Fibroblast of lung (primary cell): ENCODE measurements around the gene GC. TPM values are rescaled to one million over a fixed set of nuclear protein-coding genes. Genes with fewer than 3 reads are reported as not detected.
"Not testable (repeated sequence)": the region's sequence is repeated elsewhere in the genome, so short reads cannot be mapped to it uniquely, and the experiment has no call there.

Source experiments
- DNase-seq, 2 donors: peaks; one replicate each; pipeline versions ENCODE4 v3.0.0 to v3.0.0-alpha.2; 2010; ENCODE audit warnings: low read depth in 2 of 2
- H2AFZ ChIP-seq: 2 replicates; pipeline ENCODE4 v1.5.1; 2012; ENCODE audit warnings: low read length, control low read depth, inconsistent platforms
- H3K27ac ChIP-seq: 2 replicates; pipeline ENCODE4 v1.5.1; 2011; ENCODE audit warnings: low read length, control low read depth; ENCODE audit not compliant: insufficient read depth
- H3K27me3 ChIP-seq: 2 replicates; pipeline ENCODE4 v1.5.1; 2011; ENCODE audit warnings: mild to moderate bottlenecking, low read length; ENCODE audit not compliant: control insufficient read depth, insufficient read depth
- H3K36me3 ChIP-seq: 2 replicates; pipeline ENCODE4 v1.5.1; 2011; ENCODE audit warnings: low read length; ENCODE audit not compliant: control insufficient read depth, insufficient read depth
- H3K4me1 ChIP-seq: 2 replicates; pipeline ENCODE4 v1.5.1; 2011; ENCODE audit warnings: low read length; ENCODE audit not compliant: control insufficient read depth, insufficient read depth; ENCODE audit errors: extremely low read depth
- H3K4me2 ChIP-seq: 2 replicates; pipeline ENCODE4 v1.5.1; 2011; ENCODE audit warnings: low read length, control low read depth; ENCODE audit not compliant: insufficient read depth; ENCODE audit errors: extremely low read depth
- H3K4me3 ChIP-seq, 4 experiments: fragments of 200-600 bp in 1 of 4; sonication (generic) in 1 of 4; replicated peaks in 1 of 4; 2 replicates each; pipeline ENCODE4 v1.5.1; 2011 to 2016; ENCODE audit warnings: low read length in 4 of 4, low read depth in 3 of 4, mild to moderate bottlenecking in 3 of 4, control low read depth in 2 of 4, inconsistent platforms in 1 of 4, mixed read lengths in 1 of 4; ENCODE audit not compliant: insufficient read depth in 1 of 4; ENCODE audit errors: control extremely low read depth in 1 of 4
- H3K79me2 ChIP-seq: 2 replicates; pipeline ENCODE4 v1.5.1; 2012; ENCODE audit warnings: mild to moderate bottlenecking, low read length, inconsistent platforms; ENCODE audit not compliant: control insufficient read depth, insufficient read depth
- H3K9ac ChIP-seq: 2 replicates; pipeline ENCODE4 v1.5.1; 2011; ENCODE audit warnings: mild to moderate bottlenecking, low read length, control low read depth; ENCODE audit not compliant: insufficient read depth
- H3K9me3 ChIP-seq: 2 replicates; pipeline ENCODE4 v1.5.1; 2012; ENCODE audit warnings: low read depth, low read length; ENCODE audit not compliant: control insufficient read depth, insufficient read depth
- H4K20me1 ChIP-seq: 2 replicates; pipeline ENCODE4 v1.5.1; 2011; ENCODE audit warnings: low read length; ENCODE audit not compliant: control insufficient read depth, insufficient read depth; ENCODE audit errors: extremely low read depth
- CTCF ChIP-seq, 2 donors: IDR thresholded peaks in 1 of 2; conservative IDR thresholded peaks in 1 of 2; 1 replicate in 1 of 2; 2 replicates in 1 of 2; pipeline ENCODE4 v1.5.1; 2011 to 2012; ENCODE audit warnings: low read length in 2 of 2, control low read depth in 1 of 2, inconsistent platforms in 1 of 2, low read depth in 1 of 2, mild to moderate bottlenecking in 1 of 2
- EZH2 ChIP-seq: IDR thresholded peaks from 2 replicates; pipeline ENCODE4 v1.5.1; 2012; ENCODE audit warnings: low read length, control low read depth, mild to moderate bottlenecking; ENCODE audit errors: missing control alignments
- polyA plus RNA-seq, 2 donors: library from polyadenylated mRNA; depleted of rRNA in 1 of 2; stranded (reverse) in 1 of 2; unstranded in 1 of 2; fragments of >200 nt; gene quantifications; 2 replicates each; pipeline ENCODE4 v1.2.1, GENCODE V29; 2011 to 2012; ENCODE audit warnings: missing spikeins in 1 of 2
- total RNA-seq: library from RNA; depleted of rRNA; stranded (reverse); fragments of >200 nt; gene quantifications from 2 replicates; pipeline ENCODE4 v1.2.1, GENCODE V29; 2014

Gene GC
- total and polyA plus RNA-seq, 2 donors (not counting 1 experiment from before 2014, with no cell fraction given) = not detected

GRCh38 chr4:71807469-71807868, 23.6 kb upstream of the GC start:
- Histone ChIP-seq H3K79me2 (no peaks in the 10 kb centered on the region), H3K9me3 (no peaks in the 10 kb centered on the region), H3K27ac (no peak overlapping the region), H3K36me3 (no peaks in the 10 kb centered on the region), H3K27me3 (no peaks in the 10 kb centered on the region), H3K9ac (no peak overlapping the region), H3K4me1 (no peaks in the 10 kb centered on the region), H2AFZ (no peak overlapping the region), H3K4me3 (no peak overlapping the region), H3K4me2 (no peak overlapping the region), H4K20me1 (no peaks in the 10 kb centered on the region)
- DNase-seq = no peak
- TF ChIP-seq EZH2 (no peak), CTCF (conservative IDR thresholded peaks at IDR 0.05 in 1 of 2, IDR thresholded peaks at IDR 0.05 in 1 of 2; ENCODE audit: low read depth in 1 of 2, low read length in 2 of 2) (no peak)

GRCh38 chr4:71805230-71805629, 21.4 kb upstream of the GC start:
- not testable (repeated sequence) for H2AFZ ChIP-seq, H3K4me1 ChIP-seq, H3K4me3 ChIP-seq, H3K27me3 ChIP-seq, H3K79me2 ChIP-seq, DNase-seq, H3K9me3 ChIP-seq, H3K27ac ChIP-seq, H3K4me2 ChIP-seq, H3K9ac ChIP-seq, H3K36me3 ChIP-seq, H4K20me1 ChIP-seq

- H3K27me3 ChIP-seq, H3K27ac ChIP-seq: not testable (repeated sequence)
Observed at GRCh38 chr4:71804017-71804697, 20.3 kb upstream of the GC start.

DNA sequence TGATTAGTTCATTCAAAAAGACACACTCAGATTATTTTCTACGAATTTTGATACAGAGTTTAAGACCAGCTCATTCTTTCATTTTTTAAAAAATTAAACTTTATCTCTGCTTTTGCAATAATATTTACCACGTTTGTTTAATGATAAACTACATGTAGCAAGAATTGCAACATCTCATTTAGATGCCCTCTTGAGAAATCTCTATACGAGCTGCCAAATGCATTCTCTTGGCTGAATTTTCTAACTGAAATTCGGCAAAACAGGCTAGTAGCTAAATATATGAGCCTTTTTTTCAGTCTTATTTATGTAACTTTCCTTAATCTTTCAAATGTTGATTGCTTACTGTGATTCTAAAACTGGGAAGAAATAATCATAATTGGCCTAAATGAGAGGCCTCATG, 2.1 kb upstream of the GC start:
- no peak for TF ChIP-seq EZH2
- TF ChIP-seq CTCF (conservative IDR thresholded peaks at IDR 0.05 in 1 of 2, IDR thresholded peaks at IDR 0.05 in 1 of 2; ENCODE audit: low read depth in 1 of 2, low read length in 2 of 2) = no peak
- DNase-seq = peak in 1 of 2 donors; percentile 24
- Histone ChIP-seq H3K4me2 (no peak overlapping the region), H3K9me3 (no peaks in the 10 kb centered on the region), H3K4me1 (no peaks in the 10 kb centered on the region), H3K9ac (no peak overlapping the region), H2AFZ (no peak overlapping the region), H3K4me3 (no peak overlapping the region), H3K79me2 (no peaks in the 10 kb centered on the region), H3K36me3 (no peaks in the 10 kb centered on the region), H3K27ac (no peak overlapping the region), H3K27me3 (no peaks in the 10 kb centered on the region), H4K20me1 (no peaks in the 10 kb centered on the region)

More at GRCh38 chr4:71804017-71804697, 20.3 kb upstream of the GC start:
- not testable (repeated sequence) for H3K79me2 ChIP-seq, H4K20me1 ChIP-seq, H3K9me3 ChIP-seq, DNase-seq, H3K36me3 ChIP-seq, H3K4me2 ChIP-seq, H3K4me3 ChIP-seq, H3K4me1 ChIP-seq, H3K9ac ChIP-seq, H2AFZ ChIP-seq
